Sciatic nerve (tissue), 1 donor: ENCODE data around the gene UBQLN1. TPM values are rescaled to one million over a fixed set of nuclear protein-coding genes. Genes with fewer than 3 reads are reported as not detected.

Experiments used
- total RNA-seq: library from RNA; stranded (reverse); fragmentation: NEBNext Ultra II Directional; extraction: Animal tissue kit (Norgen Biotek cat#: 25700); gene quantifications from one replicate; pipeline ENCODE4 v1.2.1, GENCODE V29; 2021
- donor health status: DM: no; HTN: no; CAD: no.

The UBQLN1 gene
- total RNA-seq, 1 donor from 2014 or later = 88.0 TPM

Other genes with a start within 250 kb of the UBQLN1 start
- 38.1 TPM for gene FRMD3, start 169.6 kb downstream of the UBQLN1 start, total RNA-seq
- 7.8 TPM for gene IDNK, start 84.8 kb downstream of the UBQLN1 start, total RNA-seq
- gene GKAP1, start 109.8 kb upstream of the UBQLN1 start, total RNA-seq = 11.5 TPM
- gene KIF27, start 213.5 kb upstream of the UBQLN1 start, total RNA-seq = 10.7 TPM